Activated CD4-positive, alpha-beta T cell treated with anti-CD3 and anti-CD28 coated beads, Interleukin-2, Interleukin-6, amounts not matched to agents 100 ng/mL and 50 ng/mL, durations not matched to agents 16 hours and 8 hours (primary cell): ENCODE measurements around the gene OOSP4A.

Experiments
- DNase-seq: peaks from one replicate; pipeline ENCODE4 v3.0.0-alpha.2; 2020

Gene OOSP4A

DNA sequence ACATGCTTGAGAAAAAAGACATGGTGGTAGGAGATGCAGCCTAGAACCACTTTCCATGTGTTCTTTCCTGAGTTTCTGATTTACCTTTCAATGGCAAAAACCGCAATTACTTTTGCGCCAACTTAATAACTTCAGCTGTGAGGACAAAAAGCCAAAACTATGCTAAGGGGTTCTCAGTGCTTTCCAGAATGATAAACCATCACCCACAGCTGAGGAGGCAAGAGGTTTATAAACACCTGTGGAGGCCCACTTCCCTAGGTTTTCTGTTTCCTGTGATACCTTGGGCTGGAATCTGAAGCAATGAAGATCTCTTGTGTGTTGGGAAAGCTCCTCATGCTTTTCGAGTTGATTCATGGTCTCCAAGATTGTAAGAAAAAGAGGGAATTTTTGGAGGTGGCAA lies at the start of gene OOSP4A:
Gene OOSP4A, plus strand, starts transcription at position 301 of the 400 bp plus-strand sequence. Its CDS starts 0 bp downstream, at position 301.
- no peak for DNase-seq

DNA sequence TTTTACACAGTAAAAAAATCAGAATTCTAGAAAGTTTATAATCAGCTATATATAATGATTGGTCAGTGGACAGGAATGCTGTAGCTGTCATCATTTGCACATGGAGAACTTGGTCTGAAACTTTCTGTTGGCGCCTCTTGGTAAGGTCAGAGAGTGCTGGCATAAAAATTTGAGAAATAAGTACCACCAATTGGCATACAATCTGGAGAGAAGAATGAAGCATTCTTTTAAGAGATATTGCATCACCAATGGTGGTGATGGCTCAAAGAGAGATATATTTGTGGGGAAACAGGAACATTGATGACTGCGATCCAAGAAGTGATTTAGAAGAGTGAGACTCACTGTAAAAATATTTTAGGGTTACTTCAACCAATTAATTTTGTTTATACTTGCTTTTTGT lies 45.4 kb upstream of the OOSP4A start:
- no peak for DNase-seq

- peak; percentile 50 for DNase-seq
These were observed 44.7 kb upstream of the OOSP4A start for GRCh38 chr11:59918987-59919589.

GRCh38 chr11:59923813-59924212 lies 40.0 kb upstream of the OOSP4A start:
- DNase-seq = no peak

- DNase-seq = no peak
These were observed 32.1 kb upstream of the OOSP4A start for GRCh38 chr11:59931688-59932087.

- DNase-seq = no peak
These were observed 25.7 kb upstream of the OOSP4A start, which contains the start of gene OOSP1 for GRCh38 chr11:59938132-59938531. TSS of gene OOSP1 (plus strand) at chr11:59938432. CDS start at chr11:59938455, 23 bp downstream.

DNA sequence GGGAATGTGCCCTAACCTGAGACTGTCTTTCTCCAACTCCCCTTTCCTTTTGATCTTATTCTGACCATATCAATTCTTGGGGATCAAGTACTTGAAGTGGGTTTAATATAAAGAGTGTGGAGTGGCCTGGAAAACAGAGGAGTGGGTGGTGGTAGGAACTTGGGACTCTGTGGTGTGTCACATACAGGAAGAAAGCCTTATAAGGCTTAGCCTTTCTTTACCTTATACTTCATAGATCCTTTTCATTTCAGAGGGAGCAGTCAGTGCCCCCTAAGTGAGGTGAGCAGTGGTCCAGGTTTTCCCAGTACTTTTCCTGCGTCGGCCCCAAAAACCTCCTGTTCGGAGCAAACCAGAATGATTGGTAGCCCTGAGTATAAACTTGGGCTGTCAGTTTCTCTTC lies 25.1 kb upstream of the OOSP4A start:
- DNase-seq = no peak

GRCh38 chr11:59939482-59939881 lies 24.4 kb upstream of the OOSP4A start:
- DNase-seq = no peak

- no peak for DNase-seq
These were observed 22.7 kb upstream of the OOSP4A start for GRCh38 chr11:59941091-59941490.

GRCh38 chr11:59943997-59944714 lies 19.7 kb upstream of the OOSP4A start:
- DNase-seq = no peak

GRCh38 chr11:59944720-59945119 lies 19.1 kb upstream of the OOSP4A start:
- no peak for DNase-seq

GRCh38 chr11:59953463-59954218 lies 10.2 kb upstream of the OOSP4A start:
- no peak for DNase-seq

DNA sequence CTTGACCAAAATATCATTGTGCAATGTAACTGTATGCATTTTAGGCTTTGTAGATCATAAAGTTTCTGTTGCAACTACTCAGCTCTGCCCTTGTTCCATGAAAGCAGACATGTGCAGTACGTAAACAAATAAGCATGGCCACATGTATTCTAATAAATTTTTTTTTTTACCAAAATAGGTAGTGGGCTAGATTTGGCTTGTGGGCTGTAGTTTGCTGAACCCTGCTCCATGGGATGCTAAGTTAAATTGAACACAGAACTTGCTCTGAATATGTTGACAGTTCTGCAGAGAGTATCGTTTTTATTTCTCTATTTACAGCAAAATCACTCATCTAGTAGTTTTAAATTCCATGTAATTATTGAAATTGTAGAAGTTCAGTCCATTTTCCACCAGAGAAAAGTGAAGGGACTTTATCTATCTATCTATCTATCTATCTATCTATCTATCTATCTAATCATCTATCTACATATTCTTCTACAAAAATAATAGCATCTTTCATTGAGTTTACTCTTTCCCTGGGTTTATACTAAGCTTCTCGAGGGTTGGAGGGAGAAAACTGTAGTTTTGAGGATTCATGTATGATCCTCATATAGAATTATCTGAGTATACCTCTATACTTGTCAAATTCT lies 9.5 kb upstream of the OOSP4A start:
- no peak for DNase-seq

- no peak for DNase-seq
These were observed 6.7 kb upstream of the OOSP4A start for GRCh38 chr11:59957094-59957493.

DNA sequence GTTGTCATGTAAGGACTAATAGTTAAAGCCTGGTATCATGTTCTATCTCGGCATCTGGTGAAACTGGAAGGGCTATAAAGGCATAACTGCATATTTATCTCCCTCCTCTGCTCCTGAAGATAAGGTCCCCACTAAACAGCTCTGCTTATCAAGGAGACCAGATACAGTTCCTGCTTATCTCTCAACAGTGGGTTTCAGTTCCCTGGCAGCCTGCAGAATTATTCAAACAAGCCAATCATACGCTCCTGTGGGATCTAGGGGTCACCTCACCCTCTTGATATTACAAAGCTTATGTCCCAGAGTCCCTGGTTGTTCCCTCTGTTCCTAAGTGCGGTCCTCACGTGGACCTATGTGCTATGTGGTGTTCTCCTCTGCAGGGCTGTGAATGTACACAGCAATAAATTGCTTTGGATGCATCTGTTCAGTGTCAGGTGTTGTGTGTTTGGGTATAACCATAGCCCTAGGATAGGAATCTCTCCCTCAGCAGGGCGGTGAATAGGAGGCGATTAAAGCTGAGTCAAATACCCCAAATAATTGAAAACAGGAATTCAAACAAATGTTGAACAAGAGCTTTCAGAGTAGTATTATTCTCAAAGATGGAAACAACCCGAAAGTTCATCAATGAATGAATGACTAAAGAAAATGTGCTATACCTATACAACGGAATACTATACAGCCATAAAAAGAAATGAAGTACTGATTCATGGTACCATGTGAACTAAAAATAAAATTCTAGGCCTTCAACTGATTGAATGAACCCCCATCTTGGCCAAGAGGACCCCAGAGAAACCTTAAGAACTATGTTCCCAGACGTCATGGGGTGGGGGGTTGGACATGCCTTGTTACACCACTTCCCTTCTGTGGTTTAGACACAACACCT lies 3.1 kb upstream of the OOSP4A start:
- DNase-seq = no peak

- no peak for DNase-seq
These were observed 1.7 kb upstream of the OOSP4A start for GRCh38 chr11:59962107-59962482.

GRCh38 chr11:59965424-59965823 lies 1.6 kb downstream of the OOSP4A start:
- DNase-seq = no peak

- no peak for DNase-seq
These were observed 2.4 kb downstream of the OOSP4A start for GRCh38 chr11:59966201-59966600.

DNA sequence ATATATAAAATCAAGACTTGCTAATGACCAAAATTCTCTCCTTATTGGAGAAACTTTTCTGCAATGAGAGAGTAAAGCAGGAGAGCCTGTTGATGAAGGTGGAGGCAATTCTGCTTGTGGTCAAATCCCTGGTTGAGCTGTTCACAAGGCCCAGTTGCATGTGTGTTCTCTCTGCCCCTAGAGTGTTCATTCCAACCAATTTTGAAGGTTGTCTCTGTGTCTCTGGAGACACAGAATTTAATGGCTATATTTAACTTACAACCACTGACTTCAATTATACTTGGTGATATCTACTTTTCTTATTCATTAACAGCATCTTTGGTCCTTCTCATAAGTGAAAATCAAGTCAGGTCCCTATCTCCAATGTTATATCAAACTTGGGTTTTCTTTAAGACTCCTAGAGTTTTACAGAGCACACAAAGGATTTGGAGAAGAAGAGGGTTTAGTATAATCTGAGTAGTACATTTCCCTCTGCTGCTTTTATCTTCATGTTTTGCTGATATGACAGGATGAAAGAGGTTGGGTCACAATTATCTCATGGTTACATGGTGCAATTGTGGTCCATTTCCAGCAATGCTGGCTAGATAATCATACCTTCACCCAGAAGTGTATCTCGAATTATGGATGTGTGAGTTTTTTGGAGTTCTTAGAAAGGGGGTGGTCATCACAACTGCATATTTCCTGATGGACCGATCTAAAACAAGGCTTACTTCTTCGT lies 4.0 kb downstream of the OOSP4A start:
- DNase-seq = no peak

DNA sequence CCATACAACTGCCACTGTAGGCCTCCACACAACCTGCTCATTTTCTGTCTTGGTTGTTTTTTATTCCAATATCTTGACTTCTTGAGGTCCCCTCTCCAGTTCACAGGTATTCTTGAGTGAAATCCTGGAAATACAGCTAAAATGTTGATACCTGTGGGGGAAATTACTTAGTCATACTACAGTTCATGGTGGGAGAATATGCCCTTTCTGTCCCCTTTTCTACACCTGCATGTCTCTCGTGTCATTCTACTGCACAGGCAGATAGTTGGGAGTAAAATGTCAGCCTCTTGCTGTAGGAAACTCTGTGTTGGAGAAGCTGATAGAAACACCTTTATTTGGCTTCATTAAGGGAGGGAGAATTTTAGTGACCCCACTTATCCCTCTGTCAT lies 4.6 kb downstream of the OOSP4A start:
- DNase-seq = no peak

- no peak for DNase-seq
These were observed 9.3 kb downstream of the OOSP4A start for GRCh38 chr11:59973097-59973496.
